HG03354 (cell line): Measurements from ENCODE around the gene CDH19.
"Not testable (repeated sequence)": the region's sequence is repeated elsewhere in the genome, so short reads cannot be mapped to it uniquely, and the experiment has no call there.

ENCODE experiments used
- ATAC-seq: cut with Tn5 transposase; IDR thresholded peaks from one replicate; pipeline ENCODE4 v1.9.1; 2021; ENCODE audit warnings: mild to moderate bottlenecking; ENCODE audit not compliant: unreplicated experiment, poor library complexity, severe bottlenecking

CDH19 gene

DNA sequence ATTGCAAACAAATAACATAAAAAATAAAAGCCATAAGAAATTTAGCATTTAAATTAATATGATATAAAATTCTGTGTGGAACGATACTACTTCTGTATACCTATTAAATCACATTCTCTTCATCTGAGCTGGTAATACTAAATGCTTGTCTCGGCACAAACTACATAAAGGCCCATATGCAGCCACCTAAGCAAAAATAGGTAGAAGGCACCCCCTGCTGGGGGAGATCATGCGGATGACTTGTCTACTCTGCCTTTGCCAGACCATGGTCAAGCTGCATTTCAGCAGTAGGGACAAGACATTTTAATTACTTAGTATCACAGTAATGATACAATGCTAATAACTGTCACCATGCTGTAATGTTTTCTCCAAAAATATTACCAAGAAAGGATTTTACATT is 108.0 kb downstream of the CDH19 start:
- no peak for ATAC-seq

DNA sequence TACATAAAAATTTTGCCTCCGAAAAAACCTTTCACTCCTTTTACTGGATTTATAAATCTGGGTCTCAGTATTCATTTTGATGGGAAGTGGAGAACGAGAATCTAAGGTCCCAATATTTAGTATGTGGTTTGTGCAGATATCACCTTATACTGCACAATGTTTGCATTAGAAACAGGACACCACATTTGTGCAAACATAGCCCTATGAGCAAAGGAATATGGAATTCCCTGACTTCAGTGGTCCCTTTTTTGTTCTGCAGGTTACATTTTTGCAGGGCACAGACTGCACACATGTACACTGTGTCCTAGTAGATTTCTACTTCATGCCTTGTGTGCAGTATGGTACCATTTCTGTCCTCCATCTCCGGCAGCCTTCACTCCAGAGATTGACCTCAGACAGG is 130.0 kb downstream of the CDH19 start:
- ATAC-seq = no peak

- ATAC-seq = not testable (repeated sequence)
Observed at GRCh38 chr18:66466184-66466583, 137.7 kb downstream of the CDH19 start.

DNA sequence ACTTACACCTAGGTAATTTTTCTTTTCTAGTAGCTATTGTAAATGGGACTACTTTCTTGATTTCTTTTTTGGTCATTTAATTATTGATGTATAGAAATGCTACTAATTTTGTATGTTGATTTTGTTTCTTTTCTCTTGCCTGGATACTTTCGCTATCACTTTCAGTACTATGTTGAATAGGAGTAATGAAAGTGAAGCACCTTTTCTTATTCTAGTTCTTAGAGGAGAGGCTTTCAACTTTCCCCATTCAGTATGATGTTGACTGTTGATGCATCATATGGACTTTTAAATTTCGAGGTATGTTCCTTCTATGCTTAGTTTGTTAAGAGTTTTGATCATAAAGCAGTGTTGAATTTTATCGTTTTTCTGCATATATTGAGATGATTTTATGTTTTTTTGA is 142.5 kb downstream of the CDH19 start:
- ATAC-seq = no peak

GRCh38 chr18:66457245-66457644 is 146.6 kb downstream of the CDH19 start:
- ATAC-seq = no peak
